ENCODE measurements around the gene LEKR1.

The LEKR1 gene

DNA sequence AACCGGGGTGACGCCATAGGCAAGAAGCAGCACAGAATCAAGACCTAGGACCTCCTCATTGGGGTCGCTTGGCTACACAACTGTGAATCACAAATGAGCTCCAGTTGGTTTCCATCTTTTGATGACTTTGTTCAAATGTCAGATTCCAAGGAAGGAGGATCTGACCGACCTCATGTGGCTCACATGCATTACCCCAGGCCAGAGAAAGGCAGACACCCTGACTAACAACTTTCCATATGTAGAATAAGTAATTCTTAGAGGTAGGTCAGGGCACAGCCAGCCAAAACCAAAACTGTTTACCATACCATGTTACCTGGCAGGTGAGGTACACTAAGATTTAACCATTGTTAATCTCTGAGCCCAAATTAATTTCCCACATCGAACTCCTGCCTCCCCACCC lies 237.3 kb downstream of the LEKR1 start:
- no peak for DNase-seq
- TF ChIP-seq, protein P1, sequence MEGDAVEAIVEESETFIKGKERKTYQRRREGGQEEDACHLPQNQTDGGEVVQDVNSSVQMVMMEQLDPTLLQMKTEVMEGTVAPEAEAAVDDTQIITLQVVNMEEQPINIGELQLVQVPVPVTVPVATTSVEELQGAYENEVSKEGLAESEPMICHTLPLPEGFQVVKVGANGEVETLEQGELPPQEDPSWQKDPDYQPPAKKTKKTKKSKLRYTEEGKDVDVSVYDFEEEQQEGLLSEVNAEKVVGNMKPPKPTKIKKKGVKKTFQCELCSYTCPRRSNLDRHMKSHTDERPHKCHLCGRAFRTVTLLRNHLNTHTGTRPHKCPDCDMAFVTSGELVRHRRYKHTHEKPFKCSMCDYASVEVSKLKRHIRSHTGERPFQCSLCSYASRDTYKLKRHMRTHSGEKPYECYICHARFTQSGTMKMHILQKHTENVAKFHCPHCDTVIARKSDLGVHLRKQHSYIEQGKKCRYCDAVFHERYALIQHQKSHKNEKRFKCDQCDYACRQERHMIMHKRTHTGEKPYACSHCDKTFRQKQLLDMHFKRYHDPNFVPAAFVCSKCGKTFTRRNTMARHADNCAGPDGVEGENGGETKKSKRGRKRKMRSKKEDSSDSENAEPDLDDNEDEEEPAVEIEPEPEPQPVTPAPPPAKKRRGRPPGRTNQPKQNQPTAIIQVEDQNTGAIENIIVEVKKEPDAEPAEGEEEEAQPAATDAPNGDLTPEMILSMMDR (IDR thresholded peaks at IDR 0.05; ENCODE audit: low read depth, low read length), result no peak
- H3K9me3 ChIP-seq (ENCODE audit: severe bottlenecking), result no peaks in the 10 kb centered on the region
- H3K27ac ChIP-seq, result no peak overlapping the region
- no peaks in the 10 kb centered on the region for H3K27me3 ChIP-seq (ENCODE audit: insufficient read depth, low read depth, severe bottlenecking)
- H3K36me3 ChIP-seq, result no peaks in the 10 kb centered on the region
- H3K4me3 ChIP-seq (ENCODE audit: low read depth, low read length), result no peak overlapping the region

- TF ChIP-seq, protein P1 (IDR thresholded peaks at IDR 0.05; ENCODE audit: low read depth, low read length), result no peak
- Histone ChIP-seq H3K27me3 (ENCODE audit: insufficient read depth, low read depth, severe bottlenecking) (no peaks in the 10 kb centered on the region), H3K9me3 (ENCODE audit: severe bottlenecking) (no peaks in the 10 kb centered on the region), H3K4me3 (ENCODE audit: low read depth, low read length) (no peak overlapping the region), H3K36me3 (no peaks in the 10 kb centered on the region), H3K27ac (no peak overlapping the region)
- DNase-seq, result no peak
Observed at GRCh38 chr3:157063926-157064325, 237.8 kb downstream of the LEKR1 start.

- Histone ChIP-seq H3K27me3 (ENCODE audit: insufficient read depth, low read depth, severe bottlenecking) (no peaks in the 10 kb centered on the region), H3K36me3 (no peaks in the 10 kb centered on the region), H3K9me3 (ENCODE audit: severe bottlenecking) (no peaks in the 10 kb centered on the region), H3K27ac (no peak overlapping the region), H3K4me3 (ENCODE audit: low read depth, low read length) (no peak overlapping the region)
- TF ChIP-seq, protein P1 (IDR thresholded peaks at IDR 0.05; ENCODE audit: low read depth, low read length), result no peak
- no peak for DNase-seq
Observed at GRCh38 chr3:157064402-157064801, 238.2 kb downstream of the LEKR1 start.

DNA sequence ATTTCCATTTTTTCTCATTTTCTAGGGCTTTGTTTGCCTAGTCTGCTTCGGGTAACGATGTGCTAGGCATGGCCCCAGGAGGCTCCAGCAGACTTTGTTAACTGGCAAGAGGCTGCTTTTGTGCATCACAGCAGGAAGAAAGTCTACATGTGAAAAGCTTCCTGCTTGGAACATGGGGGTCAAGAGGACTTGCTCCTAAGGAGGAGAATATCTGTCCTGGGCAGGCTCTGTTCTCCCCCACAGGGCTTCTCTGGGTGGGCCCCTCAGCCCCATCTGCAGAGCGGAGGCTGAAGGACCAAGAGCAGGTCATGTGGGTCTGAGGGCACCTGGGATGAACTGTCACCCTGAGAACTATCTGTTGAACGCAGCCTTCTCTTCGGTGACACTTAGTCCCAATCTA lies 239.0 kb downstream of the LEKR1 start:
- Histone ChIP-seq H3K27me3 (ENCODE audit: insufficient read depth, low read depth, severe bottlenecking) (no peaks in the 10 kb centered on the region), H3K27ac (no peak overlapping the region), H3K36me3 (no peaks in the 10 kb centered on the region), H3K9me3 (ENCODE audit: severe bottlenecking) (no peaks in the 10 kb centered on the region), H3K4me3 (ENCODE audit: low read depth, low read length) (no peak overlapping the region)
- DNase-seq, result no peak
- TF ChIP-seq, protein P1 (IDR thresholded peaks at IDR 0.05; ENCODE audit: low read depth, low read length), result no peak

GRCh38 chr3:157066335-157067098 lies 240.4 kb downstream of the LEKR1 start:
- no peak for DNase-seq
- Histone ChIP-seq H3K27ac (no peak overlapping the region), H3K36me3 (no peaks in the 10 kb centered on the region), H3K4me3 (ENCODE audit: low read depth, low read length) (no peak overlapping the region), H3K27me3 (ENCODE audit: insufficient read depth, low read depth, severe bottlenecking) (no peaks in the 10 kb centered on the region), H3K9me3 (ENCODE audit: severe bottlenecking) (no peaks in the 10 kb centered on the region)
- TF ChIP-seq, protein P1 (IDR thresholded peaks at IDR 0.05; ENCODE audit: low read depth, low read length), result no peak

DNA sequence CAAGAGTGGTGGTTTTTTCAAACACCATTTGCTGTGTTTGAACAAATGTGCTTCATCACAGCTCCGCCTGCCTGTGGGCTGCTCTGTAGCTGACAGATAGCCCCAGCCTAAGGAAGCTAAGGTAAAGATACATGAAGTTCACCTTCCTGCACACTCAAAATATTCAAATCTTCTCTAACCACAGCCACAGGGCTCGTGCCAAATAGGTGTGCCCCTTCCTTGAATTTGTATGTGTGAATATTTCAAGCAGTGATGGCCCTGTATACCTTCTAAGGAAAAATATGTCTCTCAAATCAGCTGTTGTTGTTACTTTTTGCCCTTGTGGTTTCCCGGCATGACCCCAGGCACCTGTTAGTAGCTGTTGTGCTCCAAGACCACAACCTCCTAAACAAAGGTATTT lies 241.0 kb downstream of the LEKR1 start:
- H3K4me3 ChIP-seq (ENCODE audit: low read depth, low read length), result no peak overlapping the region
- TF ChIP-seq, protein P1 (IDR thresholded peaks at IDR 0.05; ENCODE audit: low read depth, low read length), result no peak
- no peaks in the 10 kb centered on the region for H3K9me3 ChIP-seq (ENCODE audit: severe bottlenecking)
- H3K27ac ChIP-seq, result no peak overlapping the region
- DNase-seq, result no peak
- H3K27me3 ChIP-seq (ENCODE audit: insufficient read depth, low read depth, severe bottlenecking), result no peaks in the 10 kb centered on the region
- H3K36me3 ChIP-seq, result no peaks in the 10 kb centered on the region

All from WERI-Rb-1 (cell line).